NCI-H146 (cell line): ENCODE data around the gene GHR.
"Not testable (repeated sequence)": the region's sequence is repeated elsewhere in the genome, so short reads cannot be mapped to it uniquely, and the experiment has no call there.

Experiments
- DNase-seq: peaks from one replicate; lab custom pipeline; 2025; lab: John Stamatoyannopoulos, UW

GHR gene

GRCh38 chr5:42645138-42645537, 221.9 kb downstream of the GHR start:
- DNase-seq: no peak

- no peak for DNase-seq
Observed at GRCh38 chr5:42648036-42648435, 224.8 kb downstream of the GHR start.

GRCh38 chr5:42648915-42649314, 225.7 kb downstream of the GHR start:
- DNase-seq: no peak

- DNase-seq: no peak
Observed at GRCh38 chr5:42650084-42650483, 226.8 kb downstream of the GHR start.

- DNase-seq: no peak
Observed at GRCh38 chr5:42653705-42654104, 230.5 kb downstream of the GHR start.

GRCh38 chr5:42654645-42655044, 231.4 kb downstream of the GHR start:
- no peak for DNase-seq

GRCh38 chr5:42655982-42656650, 232.9 kb downstream of the GHR start:
- no peak for DNase-seq

GRCh38 chr5:42656651-42657015, 233.4 kb downstream of the GHR start:
- no peak for DNase-seq

- not testable (repeated sequence) for DNase-seq
Observed at GRCh38 chr5:42659869-42660268, 236.6 kb downstream of the GHR start.

GRCh38 chr5:42665857-42666256, 242.6 kb downstream of the GHR start:
- no peak for DNase-seq

- DNase-seq: no peak
Observed at GRCh38 chr5:42666869-42667268, 243.6 kb downstream of the GHR start.

- no peak for DNase-seq
Observed at GRCh38 chr5:42668254-42668653, 245.0 kb downstream of the GHR start.

- DNase-seq: no peak
Observed at GRCh38 chr5:42672925-42673324, 249.7 kb downstream of the GHR start.

- no peak for DNase-seq
Observed at GRCh38 chr5:42675602-42676001, 252.4 kb downstream of the GHR start.

GRCh38 chr5:42676362-42676761, 253.1 kb downstream of the GHR start:
- DNase-seq: no peak

GRCh38 chr5:42677156-42677842, 254.1 kb downstream of the GHR start:
- no peak for DNase-seq

GRCh38 chr5:42680046-42680445, 256.8 kb downstream of the GHR start:
- no peak for DNase-seq

GRCh38 chr5:42685078-42685477, 261.8 kb downstream of the GHR start:
- not testable (repeated sequence) for DNase-seq

- no peak for DNase-seq
Observed at GRCh38 chr5:42689391-42689790, 266.2 kb downstream of the GHR start.

- DNase-seq: no peak
Observed at GRCh38 chr5:42691413-42691937, 268.2 kb downstream of the GHR start.

- no peak for DNase-seq
Observed at GRCh38 chr5:42701351-42702059, 278.3 kb downstream of the GHR start.

GRCh38 chr5:42703238-42703637, 280.0 kb downstream of the GHR start:
- DNase-seq: no peak

GRCh38 chr5:42715785-42716184, 292.5 kb downstream of the GHR start:
- DNase-seq: no peak
